GM19239 (cell line): Measurements from ENCODE around the gene KNDC1.
"Not testable (repeated sequence)": the region's sequence is repeated elsewhere in the genome, so short reads cannot be mapped to it uniquely, and the experiment has no call there.

Experiments used
- DNase-seq: peaks from one replicate; pipeline ENCODE4 v3.0.0; 2011; ENCODE audit warnings: low spot score; ENCODE audit not compliant: insufficient read length
- FAIRE-seq: peaks from 2 replicates; lab custom pipeline; 2011; peaks lifted over from hg19 to GRCh38; lab: Jason Lieb, UNC

The KNDC1 gene, protein sequence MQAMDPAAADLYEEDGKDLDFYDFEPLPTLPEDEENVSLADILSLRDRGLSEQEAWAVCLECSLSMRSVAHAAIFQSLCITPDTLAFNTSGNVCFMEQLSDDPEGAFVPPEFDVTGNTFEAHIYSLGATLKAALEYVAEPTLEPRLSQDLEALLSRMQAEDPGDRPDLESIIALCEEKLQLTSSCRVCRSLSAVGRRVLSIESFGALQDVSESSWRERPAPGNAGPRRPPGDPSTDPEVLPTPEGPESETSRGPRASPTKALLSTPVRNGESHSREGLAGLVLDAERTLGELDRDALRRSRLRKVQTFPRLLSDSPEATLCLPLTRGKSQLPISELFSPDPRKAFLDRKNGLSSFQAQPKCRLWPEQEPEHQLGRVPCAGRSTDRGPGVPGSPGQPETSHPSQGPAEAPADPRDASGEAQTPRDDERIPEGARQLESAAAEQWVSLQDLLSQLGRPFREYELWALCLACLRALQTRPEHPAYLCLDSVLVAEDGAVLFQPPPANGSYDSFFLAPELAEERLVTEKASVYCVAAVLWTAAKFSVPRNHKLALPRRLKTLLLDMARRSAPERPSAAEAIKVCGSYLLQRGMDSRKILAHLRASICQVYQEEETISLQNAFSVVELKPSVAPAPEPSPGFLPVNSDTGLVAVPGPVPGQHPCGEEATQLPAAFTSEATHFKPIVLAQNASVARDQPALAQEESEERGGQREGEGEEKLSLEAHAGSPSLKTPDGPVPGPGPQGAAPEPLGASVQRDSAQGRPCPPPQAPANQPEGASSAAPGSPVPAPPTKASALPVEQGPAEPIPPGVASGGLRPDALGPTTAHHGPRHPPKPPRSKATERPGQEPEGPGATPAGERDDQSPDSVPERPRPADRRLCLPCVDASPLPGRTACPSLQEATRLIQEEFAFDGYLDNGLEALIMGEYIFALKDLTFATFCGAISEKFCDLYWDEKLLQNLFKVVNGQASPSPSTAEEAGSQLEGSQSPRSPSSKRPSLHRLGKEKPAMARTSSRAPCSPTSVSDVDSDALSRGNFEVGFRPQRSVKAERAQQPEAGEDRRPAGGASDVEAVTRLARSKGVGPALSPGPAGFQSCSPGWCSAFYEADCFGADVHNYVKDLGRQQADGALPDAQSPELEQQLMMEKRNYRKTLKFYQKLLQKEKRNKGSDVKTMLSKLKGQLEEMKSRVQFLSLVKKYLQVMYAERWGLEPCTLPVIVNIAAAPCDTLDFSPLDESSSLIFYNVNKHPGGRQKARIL (N-terminal part only)

DNA sequence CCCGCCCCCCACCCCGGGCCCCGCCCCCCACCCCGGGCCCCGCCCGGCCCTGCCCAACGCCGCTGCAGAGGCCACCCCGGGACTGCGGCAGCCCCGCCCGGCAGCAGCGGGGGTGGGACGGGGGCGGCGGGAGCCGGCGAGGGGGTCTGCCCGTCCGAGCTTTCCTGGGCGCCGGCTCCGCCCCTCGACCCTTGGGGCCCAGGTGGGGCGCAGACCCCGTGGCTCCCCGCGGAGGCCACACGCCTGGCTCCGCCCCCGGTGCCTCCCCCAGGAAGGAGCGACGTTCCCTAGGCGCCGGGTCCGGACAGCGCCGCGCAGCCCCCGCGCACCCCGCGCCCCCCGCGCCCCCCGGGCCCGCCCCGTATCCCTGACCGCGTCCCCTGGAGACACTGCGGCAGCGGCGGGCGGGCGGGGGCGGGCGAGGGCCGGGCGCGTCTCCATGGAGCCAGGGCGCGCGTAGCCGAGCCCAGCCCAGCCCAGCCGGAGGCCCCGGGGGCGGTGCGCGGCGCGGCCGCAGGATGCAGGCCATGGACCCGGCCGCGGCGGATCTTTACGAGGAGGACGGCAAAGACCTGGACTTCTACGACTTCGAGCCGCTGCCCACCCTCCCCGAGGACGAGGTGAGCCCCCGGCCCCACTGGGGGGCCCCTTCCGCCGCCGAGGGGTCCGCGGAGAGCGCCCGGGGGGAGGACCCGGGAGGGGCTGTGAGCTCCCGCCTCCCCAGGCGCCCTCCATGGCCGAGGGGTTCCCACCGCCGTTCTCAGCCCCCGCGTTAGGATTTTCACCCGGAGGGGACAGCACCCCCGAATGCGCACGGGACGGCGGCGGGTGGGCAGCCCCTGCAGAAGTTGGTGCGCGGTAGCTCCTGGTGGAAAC lies at the start of gene KNDC1:
TSS of gene KNDC1 (plus strand) at position 270 of the 876 bp plus-strand sequence. CDS start at position 519, 249 bp downstream.
- FAIRE-seq: no peak
- DNase-seq: no peak

DNA sequence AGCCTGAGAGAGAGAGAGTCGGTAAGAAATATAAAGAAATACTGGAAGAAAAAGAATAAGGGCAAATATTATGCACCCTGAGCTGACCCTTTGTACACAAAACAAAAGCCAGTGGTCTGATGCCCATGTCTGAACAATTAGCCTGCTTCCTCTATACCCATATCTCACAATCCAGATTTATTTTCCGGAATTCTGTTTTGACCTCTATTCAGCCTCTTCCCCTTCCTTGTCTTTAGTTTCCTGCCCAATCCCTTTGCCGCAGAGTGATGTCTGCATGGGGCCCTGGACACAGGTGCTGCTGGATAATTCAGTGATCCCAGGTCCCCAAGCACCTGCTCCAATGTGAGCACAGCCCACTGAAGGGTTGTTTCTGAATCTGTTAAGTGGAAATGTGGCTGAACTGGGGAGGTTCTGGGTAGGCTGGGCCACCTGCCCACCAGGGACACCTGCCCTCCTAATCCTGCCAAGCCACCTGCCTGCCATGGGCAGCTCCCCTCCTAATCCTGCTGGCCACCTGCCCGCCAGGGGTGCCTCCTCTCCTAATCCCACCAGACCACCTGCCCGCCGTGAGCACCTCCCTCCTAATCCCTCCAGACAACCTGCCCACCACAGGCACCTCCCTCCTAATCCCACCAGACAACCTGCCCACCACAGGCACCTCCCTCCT lies 49.3 kb upstream of the KNDC1 start:
- DNase-seq: no peak
- no peak for FAIRE-seq

DNA sequence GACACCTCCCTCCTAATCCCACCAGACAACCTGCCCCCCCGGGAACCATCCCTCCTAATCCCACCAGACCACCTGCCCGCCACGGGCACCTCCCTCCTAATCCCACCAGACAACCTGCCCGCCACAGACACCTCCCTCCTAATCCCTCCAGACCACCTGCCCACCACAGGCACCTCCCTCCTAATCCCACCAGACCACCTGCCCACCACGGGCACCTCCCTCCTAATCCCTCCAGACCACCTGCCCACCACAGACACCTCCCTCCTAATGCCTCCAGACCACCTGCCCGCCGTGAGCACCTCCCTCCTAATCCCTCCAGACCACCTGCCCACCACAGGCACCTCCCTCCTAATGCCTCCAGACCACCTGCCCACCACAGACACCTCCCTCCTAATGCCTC lies 48.4 kb upstream of the KNDC1 start:
- DNase-seq, FAIRE-seq: not testable (repeated sequence)

DNA sequence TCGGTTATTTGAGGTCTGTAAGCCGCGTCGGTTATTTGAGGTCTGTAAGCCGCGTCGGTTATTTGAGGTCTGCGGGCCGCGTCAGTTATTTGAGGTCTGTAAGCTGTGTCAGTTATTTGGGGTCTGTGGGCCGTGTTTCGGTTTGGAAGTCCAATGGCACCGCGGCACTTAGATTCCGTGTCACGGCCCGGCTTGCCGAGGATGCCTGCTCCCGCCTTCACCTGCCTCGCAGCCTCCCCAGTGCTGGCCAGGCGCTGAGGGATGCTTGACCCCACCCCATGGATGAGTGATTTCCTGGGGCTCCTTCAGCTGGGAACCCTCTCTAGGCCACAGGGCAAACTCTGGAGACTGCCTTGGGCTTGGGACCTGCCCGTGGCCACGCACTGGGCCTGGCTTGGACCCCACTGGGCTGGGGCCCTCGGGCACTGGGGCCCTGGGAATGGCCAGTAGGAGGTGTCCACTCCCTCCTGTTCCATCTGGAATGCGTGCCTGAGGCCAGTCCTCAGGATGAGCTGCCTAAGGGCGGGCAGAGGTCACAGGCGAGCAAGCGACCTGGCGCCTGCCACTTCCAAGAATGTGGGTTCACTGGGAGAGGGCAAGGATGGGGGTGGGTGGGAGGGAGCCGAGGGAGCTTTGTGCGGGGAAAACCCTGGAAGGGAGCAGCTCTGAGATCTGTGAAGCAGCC lies 46.7 kb upstream of the KNDC1 start:
- no peak for DNase-seq
- FAIRE-seq: no peak

DNA sequence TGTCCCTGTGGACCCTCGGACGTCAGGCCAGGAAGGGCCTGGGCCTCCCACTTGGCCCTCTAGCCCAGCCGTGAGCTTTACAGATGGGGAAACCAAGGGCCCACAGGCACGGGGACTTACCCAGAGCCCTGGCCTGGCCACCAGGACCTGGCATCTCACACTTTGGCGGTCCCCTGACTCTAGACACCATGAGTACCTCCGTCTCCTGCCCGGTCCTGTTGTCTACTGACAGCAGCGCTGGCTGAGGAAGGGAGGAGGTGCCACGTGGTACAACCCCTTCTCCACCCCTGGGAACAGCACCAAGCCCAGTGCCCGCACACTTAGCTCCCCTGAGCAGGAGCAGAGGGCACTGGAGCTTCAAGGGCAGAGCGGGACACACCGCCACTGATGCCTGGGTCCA lies 46.2 kb upstream of the KNDC1 start:
- DNase-seq (no peak), FAIRE-seq (no peak)

DNA sequence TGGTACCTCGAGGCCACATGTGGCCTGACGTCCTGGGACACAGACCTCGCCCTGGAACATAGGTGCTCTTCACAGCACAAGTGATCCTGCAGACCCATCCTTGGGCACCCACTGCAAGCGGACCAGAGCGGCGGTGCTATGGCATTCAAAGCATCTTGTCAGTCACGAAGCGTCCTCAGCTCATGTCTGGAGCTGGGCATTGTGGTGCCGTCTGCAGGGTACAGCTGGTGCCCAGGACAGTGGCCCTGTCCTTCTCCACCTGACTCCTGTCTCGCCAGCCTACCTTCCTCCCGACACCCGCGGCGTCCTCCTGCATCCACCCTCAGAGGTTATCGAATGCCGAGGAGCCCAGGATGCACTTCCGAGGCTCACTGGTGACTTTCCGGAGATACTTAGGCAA lies 45.8 kb upstream of the KNDC1 start:
- FAIRE-seq (no peak), DNase-seq (no peak)

DNA sequence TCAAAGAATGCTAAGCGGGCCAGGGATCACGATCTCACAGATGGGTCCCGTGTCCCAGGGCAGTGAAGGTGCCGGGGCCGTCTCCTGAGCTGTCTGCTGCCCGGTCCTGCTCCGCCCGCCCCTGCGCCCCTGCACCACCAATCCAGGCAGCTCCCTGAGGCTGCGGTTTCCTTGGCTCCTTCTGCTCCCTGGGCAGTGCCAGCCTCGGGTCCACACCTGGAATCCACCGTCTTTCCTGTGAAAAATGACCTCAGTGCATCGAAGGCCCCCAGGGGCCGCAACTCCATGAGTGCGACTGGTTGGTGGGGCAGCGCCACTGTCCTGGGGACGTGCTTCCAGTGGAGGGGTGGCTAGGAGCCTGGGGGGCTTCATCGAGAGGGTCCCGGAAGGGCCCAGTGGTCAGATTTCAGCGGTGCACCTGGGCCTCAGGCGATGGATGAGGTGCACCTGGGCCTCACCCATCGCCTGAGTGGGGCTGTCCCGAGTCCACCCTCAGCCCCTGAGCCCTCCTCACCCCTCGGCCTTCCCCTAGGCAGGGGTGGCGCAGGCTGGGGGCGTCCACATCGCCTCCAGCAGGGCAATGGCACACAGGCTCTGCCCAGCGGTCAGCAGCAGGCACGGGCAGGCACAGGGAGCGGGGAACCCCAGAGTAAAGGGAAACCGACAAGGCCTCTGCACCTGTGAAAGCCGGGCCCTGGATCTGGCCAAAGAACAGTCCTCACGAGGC lies 45.1 kb upstream of the KNDC1 start:
- FAIRE-seq: no peak

DNA sequence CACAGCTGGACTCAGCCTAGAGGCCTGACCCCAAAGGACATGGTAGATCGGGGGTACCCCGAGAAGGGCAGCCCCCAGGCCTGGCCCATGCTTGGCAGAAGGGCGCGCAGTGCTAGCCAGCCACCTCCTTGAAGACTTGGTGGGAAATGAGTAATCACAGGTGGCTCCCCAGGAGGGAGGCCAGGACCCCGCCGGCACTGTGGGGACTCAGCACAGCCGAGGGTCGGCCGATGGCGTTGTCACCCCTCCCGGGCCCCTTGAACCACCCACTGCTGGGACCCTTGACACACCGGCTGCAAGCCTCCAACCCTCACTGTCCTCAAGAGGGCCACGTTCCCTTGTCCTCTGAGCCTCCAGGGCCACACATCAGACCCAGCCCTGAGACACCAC lies 44.6 kb upstream of the KNDC1 start:
- FAIRE-seq: no peak
- DNase-seq: no peak

More for the DNA sequence above, 45.1 kb upstream of the KNDC1 start:
- no peak for DNase-seq

DNA sequence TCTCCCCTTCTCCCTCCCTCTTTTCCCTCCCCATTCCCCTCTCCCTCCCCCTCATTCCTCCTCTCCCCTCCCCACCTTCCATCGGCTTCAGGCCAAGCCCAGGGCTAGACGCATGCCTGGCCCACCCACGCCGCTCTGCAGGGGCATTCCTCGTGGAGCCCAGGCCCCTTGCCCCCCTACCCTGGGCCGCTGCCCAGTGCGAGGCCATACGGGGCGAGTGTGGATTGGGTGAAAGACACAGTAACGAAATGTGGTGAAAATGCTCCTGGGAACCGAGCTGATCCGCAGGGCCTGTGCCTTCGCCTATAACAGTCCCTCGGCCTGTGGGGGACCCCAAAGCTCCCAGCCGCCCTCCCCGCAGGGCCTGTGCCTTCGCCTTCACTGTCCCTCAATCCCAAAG lies 44.0 kb upstream of the KNDC1 start:
- DNase-seq (no peak), FAIRE-seq (no peak)

DNA sequence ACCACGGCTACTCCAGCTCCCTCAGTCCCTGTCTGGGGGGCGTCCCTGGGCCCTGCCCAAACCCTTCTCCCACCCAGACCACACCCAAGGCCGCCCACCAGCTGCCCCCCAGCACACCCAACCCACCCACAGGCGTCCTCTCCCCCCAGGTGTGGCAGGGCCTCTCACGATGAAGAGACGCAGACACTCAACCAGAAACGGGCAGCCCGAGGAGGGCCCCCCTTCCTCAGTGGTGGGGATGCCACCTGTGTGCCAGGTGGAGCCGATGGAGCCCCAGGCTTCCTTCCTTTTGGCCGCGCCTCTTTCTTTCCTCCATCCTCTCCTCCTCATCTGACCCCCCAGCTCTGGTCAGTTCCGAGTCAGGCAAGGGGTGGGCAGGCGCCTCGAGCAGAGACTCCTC lies 43.6 kb upstream of the KNDC1 start:
- FAIRE-seq (no peak), DNase-seq (no peak)

DNA sequence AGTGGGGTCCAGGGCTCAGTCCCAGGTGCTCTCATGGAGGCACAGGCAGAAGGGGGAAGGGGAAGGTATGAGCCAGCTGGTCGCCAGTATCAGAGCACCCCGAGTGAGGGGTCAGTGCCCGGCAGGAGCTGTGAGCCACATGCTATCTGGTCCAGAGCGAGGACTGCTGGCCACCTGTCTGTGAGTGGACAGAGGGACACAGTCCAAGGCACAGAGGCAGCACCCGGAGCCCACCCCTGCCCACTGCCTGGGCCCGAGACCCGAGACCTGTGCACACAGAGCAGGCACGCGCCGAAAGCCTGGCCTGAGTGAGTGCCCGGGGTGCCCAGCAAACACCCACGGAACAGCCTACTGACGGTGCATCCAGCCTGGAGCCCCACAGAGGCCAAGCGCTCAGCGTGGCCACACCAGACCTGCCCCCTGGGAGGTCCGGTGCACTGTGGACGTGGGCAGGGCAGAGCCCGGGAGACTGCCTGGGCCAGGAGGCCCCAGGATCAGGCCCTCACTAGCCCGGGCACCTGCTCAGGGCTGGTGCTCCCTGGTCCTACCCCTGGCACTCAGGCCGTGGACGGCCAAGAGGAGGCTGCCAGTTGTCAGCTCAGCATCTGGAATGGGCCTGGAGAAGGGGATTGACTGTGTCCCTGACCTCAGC lies 42.9 kb upstream of the KNDC1 start:
- no peak for FAIRE-seq
- no peak for DNase-seq

DNA sequence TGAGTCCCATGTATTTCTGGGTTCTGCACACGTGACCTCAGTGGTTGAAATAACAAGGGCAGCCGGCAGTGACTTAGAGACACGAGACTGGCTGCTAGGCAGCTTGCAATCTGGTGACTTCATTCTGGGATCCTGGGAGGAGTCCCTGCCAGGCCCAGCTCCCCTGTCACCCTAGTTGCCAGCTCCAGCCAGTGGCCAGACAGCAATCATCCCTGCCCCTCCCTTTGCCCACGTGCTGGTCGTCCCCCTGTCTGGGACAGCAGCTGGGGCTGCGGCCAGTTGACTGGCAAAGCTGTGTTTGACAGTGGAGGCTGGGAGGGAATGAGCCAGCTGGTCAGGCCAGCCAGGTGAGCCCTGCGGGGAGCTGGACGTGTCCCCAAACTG lies 42.3 kb upstream of the KNDC1 start:
- DNase-seq: no peak
- no peak for FAIRE-seq

DNA sequence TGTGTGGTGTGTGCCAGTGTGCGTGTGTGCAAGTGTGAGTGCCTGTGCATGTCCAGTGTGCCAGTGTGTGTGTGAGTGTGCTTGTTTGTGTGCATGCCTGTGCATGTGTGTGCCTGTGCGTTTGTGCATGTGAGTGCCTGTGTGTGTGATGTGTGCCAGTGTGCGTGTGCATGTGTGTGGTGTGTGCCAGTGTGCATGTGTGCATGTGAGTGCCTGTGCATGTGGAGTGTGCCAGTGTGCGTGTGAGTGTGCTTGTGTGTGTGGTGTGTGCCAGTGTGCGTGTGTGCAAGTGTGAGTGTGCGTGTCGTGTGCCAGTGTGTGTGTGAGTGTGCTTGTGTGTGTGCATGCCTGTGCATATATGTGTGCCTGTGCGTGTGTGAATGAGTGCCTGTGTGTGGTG lies 38.5 kb upstream of the KNDC1 start:
- DNase-seq (no peak), FAIRE-seq (no peak)

DNA sequence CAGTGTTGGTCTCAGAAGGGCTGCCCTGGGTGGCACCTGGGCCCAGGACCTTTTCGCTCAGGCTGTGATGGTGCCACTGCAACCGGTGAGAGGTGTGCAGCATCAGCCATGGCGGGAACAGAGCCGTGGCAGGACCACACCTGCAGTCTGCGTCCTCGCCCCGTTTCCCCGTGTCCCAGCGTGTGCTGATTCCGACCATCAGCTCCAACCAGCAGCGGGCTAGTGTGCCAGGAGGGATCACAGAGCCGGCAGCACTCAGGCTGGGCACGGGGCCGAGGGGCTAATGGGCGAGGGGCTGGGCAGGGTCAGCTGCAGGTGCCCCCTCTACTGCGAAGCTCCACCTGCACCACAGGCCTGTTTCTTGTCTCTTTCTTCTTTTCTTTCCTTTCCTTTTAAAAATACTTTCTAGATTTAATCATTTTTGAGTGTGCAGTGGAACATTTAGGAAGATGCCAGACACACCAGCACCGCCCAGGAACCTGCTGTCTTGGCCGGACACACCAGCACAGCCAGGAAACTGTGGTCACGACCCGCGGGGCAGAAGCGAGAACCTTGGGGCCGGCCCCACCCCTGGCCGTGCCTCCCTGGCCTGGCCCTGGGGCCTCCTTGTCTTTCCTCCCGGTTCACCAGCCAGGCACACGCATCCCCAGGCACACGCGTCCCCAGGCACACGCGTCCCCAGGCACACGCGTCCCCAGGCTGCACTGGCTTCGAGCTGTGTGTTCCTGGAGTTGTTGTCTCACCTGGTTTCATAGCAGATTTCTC lies 37.7 kb upstream of the KNDC1 start:
- no peak for FAIRE-seq
- no peak for DNase-seq

DNA sequence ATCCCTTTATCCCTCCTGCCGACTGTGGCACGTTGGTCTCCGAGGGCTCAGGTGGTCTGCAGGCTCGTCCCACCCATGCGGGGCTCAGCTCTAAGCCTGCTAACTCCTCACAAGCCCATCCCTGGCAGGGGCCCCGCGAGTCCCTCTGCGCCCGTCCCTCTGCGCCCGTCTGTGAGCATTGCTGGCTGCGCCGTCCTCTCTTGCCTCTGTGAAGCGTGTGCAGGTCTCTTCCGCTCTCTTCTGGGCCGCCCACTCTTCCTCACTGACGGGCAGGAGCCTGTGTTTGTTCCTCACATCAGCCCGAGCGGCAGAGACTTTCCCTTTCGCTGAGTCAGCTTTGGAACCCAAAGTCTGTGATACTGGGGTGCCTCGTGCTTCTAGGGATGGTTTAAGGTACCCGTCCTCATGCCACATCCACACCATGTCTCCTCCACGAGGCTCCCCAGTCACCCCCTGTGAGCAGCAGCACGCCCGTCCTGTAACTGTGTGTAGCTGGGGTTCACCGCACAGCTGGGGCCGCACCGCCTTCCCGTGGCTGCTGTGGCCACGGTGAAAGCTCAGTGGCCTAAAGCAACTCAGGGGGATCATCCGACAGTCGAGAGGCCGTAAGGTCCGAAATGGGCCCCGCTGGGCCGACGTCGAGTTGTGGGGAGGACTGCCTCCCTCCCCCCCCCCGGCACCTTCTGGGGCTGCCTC lies 36.8 kb upstream of the KNDC1 start:
- DNase-seq: no peak
- FAIRE-seq: no peak

DNA sequence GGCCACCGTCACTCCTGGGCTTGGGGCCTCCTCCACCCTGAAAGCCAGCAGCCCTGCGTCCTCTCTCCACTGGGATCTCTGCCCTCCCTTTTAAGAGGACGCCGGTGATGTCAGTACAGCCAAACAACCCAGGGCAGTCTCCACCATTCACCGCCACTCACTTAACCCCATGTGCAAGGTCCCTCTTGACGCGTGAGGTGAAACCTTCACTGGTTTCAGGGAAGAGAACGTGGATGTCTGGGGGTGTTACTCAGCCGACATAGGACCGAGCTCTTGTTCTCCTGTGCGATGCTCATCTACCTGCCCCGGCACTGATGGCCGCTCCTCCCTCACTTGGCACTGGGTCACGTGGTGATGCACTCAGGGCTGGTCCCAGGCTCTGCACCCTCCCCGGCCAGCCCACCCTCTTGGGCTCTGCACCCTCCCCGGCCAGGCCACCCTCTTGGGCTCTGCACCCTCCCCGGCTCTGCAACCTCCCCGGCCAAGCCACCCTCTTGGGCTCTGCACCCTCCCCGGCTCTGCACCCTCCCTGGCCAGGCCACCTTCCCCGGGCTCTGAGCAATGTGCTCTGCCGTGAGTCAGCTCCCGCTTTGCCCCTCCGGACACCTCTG lies 36.2 kb upstream of the KNDC1 start:
- DNase-seq (no peak), FAIRE-seq (no peak)
